22Rv1 (cell line): ENCODE data around the gene KLK14.

Experiments used
- CTCF ChIP-seq: fragments of 450-650 bp; IDR thresholded peaks from 2 replicates; pipeline ENCODE4 v1.5.1; 2017; ENCODE audit warnings: mild to moderate bottlenecking
- ZFX ChIP-seq: fragments of 450-650 bp; IDR thresholded peaks from 2 replicates; pipeline ENCODE4 v1.6.1; 2017; ENCODE audit warnings: antibody characterized with exemption, borderline replicate concordance

GRCh38 chr19:51029718-51030117 lies 53.0 kb downstream of the KLK14 start:
- TF ChIP-seq CTCF, result no peak
- TF ChIP-seq ZFX, result no peak
